Cortex of kidney (tissue), 1 donor: ENCODE measurements around the gene TPK1.
A peak's percentile ranks its signal among the peaks of the same experiment; 100 is the strongest.

Experiments
- DNase-seq: peaks from one replicate; lab custom pipeline; 2025; lab: John Stamatoyannopoulos, UW

The TPK1 gene

DNA sequence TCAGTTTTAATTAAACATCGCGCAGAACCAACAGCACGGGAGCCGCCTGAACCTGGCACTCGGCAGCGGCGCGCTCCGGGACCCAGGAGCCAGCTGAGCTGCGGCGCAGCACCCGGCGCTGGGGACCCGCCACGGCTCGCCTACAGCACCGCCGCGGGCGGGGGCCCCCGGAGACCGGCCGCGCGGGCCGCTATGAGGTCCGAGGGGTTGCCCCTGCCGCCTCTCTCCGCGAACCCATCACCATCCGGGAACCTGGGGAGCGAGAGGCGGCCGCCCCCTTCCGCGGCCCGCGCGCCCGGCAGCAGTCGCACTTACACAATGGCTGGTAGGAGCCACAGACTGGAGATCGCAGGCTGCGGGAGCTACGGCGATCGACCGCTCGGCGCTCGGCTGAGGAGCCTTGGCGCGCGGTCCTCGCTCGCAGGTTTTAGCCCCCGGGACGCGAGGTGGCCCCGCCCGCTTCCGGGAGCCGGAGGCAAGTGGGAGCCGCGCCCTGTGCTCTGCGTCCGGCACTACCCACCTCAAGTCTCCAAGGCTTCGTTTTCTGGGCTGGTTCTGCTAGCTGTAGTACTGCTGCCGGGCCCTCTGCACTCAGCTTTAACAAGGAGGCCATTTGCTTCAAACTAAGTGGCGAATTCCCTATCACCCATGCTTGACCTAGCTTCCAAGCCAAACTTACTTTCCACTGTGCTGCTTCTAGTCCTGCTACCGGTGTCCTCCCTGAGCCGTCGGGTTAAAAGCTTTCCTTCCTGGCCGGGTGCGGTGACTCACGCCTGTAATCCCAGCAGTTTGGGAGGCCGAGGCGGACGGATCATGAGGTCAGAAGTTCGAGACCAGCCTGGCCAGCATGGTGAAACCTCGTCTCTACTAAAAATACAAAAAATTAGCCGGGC, at the start of gene TPK1:
Gene TPK1, minus strand, starts transcription at position 402 of the 893 bp plus-strand sequence. CDS start 451 bp downstream, outside the sequence.
- peak; percentile 52 for DNase-seq

DNA sequence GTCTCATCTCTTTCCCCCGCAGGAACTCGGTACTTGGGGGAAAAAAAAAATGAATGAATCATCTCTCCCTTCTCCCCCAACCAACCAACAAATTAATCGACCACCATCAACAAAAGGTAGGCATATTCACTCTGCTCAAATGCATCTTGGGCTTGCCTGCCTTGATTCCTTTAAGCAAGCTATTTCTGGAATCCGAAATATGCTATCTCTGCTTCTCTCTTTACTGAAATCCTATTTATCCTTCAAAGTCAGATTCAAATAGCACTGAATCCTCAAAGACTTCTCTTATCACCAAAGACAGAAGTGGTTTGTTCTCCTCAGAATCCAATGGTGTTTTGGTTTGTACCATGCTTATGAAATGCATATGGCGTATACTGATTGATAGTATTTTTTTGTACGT, 49.6 kb upstream of the TPK1 start:
- no peak for DNase-seq

DNA sequence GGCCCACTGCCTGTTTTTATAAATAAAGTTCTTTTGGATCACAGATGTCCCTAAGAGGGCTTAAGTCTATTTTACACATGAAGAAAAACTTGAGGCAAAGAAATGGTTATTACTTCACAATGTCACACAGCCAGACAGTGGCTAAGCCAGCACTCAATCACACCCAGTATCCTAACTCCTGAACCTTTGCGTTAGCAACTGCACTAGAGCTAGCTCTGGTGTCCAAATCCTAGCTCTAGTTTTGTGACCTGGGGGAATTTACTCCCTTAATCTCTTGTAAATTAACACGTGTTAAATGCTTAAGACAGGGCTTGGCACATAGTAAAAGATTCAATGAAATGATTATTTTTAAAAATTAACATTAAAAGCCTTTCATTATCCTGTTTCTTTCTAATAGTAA, 49.0 kb upstream of the TPK1 start:
- DNase-seq: no peak

DNA sequence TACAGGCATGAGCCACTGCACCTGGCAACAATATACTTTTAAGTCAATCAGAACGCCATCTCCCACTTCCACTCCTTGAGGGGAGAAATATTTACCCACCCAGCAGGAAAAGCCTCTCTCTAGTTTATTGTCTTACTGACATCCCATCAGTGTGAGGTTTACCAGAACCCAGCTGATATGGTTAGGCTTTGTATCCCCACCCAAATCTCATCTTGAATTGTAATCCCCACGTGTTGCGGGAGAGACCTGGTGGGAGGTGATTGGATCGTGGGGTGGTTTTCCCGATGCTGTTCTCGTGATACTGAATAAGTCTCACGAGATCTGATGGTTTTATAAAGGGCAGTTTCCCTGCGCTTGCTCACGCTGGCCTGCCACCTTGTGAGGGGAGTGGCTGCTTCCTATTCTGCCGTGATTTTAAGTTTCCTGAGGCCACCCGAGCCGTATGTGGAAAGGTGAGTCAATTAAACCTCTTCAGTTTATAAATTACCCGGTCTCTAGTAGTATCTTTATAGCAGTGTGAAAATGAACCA, 37.5 kb upstream of the TPK1 start:
- DNase-seq: no peak

DNA sequence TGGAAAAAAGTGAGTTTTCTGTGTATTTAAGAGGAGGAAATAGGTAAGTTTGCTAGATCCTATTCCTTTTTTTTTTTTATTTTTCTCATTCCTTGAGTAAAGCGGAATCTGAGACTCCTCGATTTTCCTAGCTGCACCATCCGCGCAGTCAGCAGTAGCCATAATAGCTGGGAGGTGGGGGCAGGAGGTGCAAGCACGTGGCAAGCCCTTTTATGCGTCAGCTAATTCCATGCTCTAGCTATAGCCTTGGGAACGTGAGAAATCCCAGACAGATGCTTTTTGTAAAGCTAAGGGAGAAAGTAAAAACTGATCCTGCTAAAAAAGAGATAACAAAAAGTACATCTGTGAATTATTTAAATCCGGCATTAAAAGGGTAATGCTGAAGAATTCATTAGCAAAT, 33.2 kb upstream of the TPK1 start:
- no peak for DNase-seq

DNA sequence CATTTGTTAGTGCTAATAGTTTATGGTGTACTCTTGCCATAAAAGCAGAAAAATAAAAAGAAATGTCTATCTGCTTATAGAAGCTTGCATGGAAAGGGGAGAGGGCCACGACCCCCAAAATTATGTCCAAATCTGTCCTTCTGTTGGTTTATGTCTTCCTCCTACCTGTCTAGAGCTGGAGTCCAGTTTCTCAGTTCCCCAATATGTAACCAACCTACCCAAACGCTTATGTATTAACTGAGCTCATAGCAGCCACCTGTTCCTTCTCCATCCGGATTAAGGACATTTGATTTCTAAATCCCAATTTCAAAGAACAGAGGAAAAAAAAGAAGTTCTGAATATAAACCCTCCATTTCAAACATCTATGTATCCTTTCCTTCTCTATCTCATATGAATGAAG, 30.3 kb upstream of the TPK1 start:
- DNase-seq: no peak

DNA sequence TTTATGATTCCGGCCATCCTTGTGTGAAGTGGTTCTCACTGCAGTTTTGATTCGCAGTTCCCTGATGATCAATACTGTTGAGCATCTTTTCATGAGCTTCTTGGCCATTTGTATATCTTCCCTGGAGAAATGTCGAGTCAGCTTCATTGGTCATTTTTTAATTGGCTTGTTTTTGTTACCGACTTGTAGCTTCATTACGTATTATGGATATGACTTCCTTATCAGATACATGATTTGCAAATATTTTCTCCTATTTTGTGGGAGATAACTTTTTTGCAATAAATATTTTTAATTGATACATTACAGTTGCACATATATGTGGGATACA, 27.4 kb upstream of the TPK1 start:
- DNase-seq: no peak

DNA sequence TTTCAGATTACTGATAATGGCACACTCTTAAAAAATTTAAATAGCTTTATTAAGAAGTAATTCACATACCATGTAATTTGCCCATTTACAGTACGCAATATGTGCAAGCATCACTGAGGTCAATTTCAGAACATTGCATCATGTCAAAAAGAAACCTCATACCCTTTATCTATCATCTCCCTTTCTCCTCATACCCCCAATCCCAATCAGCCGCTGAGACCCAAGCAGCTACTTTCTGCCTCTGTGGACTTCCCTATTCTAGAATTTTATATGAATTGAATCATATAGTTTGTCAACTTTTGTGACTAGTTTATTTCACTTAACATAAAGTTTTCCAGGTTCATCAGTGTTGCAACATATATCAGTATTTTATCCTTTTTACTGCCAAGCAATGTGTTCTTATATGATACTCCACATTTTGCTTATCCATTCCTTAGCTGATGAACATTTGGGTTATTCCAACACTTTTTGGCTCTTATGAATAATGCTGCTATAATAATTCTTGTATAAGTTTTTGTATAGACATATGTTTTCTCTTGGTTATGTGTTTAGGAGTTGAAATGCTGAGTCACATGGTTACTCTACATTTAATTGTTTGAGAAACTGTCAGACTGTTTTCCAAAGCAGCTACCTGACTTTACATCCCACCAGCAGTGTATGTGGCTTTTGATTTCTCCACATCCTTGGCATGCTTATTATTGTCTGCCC, 26.9 kb upstream of the TPK1 start:
- no peak for DNase-seq

DNA sequence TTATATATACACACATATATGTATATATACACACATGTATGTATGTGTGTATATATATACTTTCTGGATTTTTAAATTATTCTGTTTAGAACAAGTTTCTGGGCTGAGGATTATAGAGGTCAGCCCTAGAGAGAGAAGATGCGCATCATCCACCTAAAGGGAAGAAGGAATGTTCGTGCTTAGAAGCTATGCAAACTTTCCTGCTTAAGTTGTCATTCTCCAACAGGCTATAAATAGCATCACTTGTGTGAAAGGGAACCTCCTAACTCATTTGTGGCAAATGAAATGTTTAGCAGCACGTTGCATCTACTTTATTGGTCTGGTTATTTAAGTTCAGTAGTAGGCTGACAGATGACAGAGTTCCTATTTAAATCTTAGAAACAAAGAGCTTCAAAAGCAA, 23.9 kb upstream of the TPK1 start:
- no peak for DNase-seq

DNA sequence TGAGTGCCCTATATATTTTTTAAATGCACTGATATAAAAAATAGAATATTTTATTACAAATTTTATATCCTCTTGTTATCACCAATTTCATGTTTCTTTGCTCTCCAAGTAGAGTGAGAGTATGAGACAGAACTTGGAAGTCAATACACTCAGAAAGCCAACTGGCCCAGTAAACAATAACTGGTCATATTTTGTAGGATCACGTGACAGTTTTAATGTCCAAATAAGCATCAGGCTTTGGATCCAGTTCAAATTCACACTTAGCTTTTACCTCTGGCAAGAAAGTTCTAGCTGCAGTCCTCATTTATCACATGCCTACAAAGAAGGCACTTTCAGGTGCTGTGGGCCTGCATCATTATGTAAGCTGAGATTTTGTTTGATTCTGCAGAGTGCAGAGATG, 21.6 kb upstream of the TPK1 start:
- DNase-seq: no peak

DNA sequence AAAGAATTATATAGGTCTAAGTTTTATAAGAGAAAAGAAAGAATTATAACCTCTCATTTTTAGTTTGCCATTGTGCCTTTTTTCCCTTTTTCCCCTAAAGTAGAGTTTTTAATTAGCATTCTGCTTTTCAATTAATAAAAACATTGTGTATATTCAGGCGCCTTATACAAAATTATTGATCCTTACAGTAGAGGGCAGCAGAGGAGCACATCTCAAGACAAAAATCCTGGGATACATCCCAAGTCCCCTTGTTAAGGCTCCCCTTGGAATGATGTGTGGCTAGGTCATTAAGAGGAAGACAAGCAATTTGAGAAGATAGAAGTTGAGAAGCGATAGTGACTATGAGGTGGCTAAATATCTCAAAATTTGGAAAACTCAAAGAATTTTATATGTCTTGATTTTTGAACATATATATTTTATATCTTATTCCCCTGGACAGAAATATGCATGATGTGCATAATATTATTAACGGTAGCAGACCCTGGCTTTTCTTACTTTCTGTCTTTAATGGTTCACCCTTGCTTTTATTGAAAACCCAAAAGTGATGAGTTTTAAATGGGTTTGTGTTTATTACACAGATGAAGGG, 19.1 kb upstream of the TPK1 start:
- no peak for DNase-seq

DNA sequence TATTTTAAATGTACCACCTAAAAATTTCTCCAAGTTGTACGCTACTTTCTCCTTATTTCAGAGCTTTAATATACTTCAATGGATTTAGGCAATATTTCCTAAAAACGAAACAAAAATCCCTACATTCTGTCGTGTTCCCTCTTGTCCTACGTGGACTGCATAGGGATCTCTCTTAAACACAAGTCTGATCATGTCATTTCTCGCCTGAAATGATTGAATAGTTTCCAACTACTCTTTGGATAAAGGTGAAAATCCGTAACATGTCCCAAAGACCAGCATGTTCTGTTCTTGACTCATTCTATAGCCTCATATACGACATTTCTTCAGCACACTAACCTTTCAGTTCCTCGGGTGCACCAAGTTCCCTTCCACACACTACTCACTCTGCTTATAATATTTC, 17.7 kb upstream of the TPK1 start:
- no peak for DNase-seq

DNA sequence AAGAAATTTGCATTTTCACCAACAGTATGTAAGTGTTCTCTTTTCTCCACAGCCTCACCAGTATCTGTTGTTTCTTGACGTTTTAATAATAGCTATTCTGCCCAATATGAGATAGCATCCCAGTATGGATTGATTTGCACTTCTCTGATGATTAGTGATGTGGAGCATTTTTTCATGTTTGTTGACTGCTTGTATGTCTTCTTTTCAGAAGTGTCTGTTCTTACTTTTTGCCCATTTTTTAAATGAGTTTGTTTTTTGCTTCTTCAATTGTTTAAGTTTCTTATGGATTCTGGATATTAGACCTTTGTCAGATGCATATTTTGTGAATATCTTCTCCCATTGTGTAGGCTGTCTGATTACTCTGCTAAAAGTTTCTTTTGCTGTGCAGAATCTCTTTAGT, 12.2 kb upstream of the TPK1 start:
- no peak for DNase-seq

DNA sequence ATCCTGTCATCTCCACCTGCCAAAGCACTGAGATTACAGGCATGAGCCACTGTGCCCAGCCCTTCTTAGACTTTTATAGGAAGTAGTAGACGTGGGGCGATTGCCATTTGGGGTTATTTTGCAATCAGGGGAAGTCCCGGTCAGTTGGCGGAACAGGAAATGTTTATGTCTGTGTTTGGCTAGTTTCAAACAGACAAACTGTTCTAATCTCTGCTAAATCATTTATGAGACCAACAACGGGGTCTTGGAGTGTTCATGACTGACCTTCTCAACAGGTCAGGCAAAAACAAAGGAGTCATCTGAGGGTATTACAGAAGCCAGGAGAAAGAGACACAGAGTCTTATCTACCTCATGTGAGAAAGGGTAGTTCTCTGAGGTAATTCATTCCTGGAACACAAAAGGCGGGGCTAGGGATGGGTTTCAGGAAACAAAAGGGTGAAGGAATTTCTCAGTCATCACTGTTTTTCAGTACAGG, 6.6 kb upstream of the TPK1 start:
- DNase-seq: no peak

DNA sequence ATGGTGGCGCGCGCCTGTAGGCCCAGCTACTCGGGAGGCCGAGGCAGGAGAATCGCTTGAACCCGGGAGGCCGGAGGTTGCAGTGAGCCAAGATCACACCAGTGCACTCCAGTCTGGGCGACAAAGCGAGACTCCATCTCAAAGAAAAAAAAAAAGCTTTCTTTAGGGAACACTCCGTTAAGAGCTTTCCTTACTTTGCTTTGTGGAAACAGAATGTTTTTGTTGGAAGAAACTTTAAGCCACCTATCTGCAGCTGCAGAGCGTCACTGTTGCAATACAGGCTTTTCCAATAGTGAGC, 641 bp upstream of the TPK1 start:
- no peak for DNase-seq

DNA sequence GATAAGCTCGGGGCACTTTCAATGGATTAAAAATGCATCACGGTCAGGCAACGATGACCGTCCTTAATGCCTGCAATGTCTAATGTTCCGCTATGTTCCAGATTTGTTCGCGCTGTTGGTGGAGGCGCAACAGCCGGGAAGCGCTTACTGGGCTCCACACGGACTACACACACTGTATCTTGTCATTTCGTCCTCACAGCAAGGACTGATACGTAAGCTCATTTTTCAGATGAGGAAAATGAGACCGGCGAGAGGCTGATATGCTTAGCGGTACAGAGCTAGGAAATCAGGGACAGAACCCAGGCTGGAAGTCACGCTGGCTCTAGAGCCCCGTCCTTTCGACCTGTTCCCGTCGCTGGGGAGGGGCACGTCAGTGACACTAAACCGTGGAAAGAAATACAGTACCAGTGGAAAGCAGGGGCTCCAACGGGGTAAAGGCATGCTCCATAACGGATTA, 670 bp downstream of the TPK1 start:
- DNase-seq: no peak

DNA sequence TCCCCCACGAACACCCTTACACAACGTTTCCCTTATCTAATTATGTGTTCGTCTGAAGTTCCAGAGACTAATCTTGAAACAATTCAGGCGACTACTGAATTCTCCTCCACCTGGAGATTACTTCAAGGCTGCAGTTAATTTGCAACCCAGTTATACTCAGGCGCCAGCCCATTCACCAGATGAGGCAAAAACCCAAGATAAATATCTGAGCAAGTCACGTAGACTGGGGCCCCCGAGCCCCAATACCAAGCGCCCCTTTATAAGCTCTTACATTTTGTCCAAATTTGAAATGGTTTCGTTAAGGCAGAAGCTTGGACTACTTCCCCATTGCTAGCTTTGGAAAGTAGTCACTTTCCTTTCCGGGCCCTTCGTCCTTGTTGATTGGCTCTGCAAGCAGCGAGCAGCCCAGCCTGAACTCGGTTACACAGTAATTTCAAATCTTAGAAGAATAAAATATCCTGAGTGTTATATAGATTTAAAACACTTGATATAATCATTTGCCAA, 1.2 kb downstream of the TPK1 start:
- no peak for DNase-seq

DNA sequence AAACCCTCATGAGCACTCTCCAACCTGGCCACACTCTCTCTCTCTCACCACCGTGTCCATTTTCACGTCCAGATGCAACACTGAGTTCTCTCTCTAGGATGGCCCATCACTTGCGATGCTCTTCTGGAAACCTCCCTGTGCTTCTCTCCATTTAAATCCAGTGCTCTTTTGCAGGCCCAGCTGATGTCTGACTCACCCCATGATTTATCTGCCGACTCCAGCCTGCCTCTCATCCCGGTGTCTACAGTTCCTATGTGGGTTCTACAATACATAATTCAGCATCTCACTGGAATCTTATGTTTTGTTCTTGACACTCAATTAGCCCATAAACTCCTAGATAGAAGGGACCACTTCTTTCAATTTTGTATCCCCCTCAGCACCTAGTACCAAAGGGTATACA, 5.0 kb downstream of the TPK1 start:
- DNase-seq: no peak

DNA sequence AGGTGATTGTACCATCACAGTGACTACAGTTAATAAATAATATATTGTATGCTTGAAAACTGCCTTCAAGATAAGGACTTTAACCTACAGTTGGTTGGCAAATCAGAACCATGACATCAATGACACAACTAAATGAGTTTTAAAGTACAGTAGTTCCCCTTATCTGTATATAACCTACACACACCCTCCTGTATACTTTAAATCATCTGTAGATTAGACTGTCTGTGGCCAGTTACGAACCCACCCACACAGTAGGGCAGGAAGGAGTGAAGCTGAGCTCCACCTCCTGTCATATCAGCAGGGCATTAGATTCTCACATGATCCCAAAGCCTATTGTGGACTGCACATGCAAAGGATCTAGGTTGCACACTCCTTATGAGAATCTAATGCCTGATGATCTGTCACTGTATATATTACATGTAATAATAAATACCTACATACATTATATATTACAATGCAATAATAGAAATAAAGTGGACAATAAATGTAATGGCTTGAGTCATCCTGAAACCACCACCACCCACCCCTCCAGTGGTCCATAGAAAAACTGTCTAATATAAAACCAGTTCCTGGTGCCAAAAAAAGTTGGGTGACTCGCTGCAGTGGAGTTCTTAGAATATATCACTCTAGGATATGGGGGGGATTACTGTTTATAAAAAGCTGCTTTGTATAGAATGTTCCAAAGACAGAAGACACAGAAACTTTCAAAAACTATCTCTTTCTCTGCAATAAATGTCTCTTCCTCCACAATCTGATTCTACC, 5.6 kb downstream of the TPK1 start:
- DNase-seq: no peak

DNA sequence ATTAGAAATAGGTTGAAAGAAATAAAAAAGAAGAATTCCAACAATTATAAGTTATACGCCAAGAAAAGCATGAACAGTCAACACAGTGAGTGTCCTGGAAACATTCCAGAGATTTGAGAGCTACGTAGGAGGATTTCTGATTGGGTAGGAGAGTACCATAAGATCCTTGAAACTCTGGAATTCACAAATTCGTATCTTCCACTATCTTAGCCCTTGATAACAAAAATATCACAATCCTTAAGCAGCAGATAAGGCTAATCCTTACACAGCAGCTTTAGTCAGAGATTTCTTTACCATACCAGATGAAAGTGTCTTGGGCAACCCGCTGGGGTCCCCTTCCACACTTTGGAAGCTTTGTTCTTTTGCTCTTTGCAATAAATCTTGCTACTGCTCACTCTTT, 8.2 kb downstream of the TPK1 start:
- no peak for DNase-seq

DNA sequence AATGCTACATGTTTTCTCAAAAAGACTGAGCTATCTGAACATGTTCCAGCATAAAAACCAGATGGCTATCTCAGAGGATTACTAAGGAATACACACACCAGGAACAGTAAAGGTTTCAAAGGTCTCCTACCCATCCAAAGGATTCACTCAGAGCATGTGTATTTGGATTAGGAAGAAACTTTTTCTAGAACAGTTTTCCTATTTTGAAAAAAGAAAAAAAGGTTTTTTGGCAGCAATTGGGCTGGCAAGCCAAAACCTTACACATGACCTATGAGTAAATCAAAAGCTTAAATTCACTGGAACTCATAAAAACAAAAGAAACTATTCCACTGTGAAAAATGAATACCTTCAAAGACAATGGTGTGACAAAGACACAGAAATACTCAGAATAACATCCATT, 9.6 kb downstream of the TPK1 start:
- no peak for DNase-seq

DNA sequence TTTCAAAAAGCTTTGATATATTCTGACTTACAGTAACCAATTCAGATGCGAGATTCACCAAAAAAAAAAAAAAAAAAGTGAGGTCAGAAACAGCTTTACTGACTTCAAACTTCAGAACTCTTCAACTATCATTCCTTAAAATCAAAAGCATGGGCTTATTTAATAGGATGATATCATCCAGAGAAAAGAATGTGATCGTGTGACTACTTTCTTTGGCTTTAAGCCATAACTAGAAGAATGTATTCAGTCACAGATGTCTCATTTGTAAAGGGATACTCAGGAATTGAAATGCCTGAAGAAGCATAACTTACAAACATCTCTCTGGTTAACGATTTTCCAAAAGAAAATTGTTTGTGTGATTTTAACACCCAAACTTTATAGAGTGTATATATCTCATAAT, 11.5 kb downstream of the TPK1 start:
- no peak for DNase-seq
